NCI-H524 (cell line): ENCODE measurements around the gene DICER1.

Experiments used
- DNase-seq, 2 experiments: peaks; one replicate each; lab custom pipeline; 2025; lab: John Stamatoyannopoulos, UW

The DICER1 gene

DNA sequence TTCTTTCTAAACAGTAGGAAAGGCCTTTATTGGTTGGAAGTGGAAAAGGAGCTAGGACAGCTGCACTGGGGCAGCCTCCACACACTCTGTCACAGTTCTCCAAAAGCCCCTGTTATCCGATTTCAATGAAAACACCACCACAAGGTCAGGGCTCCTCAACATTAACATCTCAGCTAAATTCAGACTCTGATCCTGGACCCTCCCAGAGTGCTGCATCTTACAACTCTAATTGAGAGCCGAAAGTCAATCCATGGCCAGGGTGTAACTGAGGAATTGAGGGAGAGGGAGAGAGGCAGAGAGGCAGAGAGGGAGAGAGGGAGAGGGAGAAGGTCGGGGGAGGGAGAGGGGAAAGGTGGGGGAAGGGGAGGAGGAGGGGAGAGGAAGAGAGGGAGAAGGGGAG lies 32.1 kb downstream of the DICER1 start:
- DNase-seq: no peak

DNA sequence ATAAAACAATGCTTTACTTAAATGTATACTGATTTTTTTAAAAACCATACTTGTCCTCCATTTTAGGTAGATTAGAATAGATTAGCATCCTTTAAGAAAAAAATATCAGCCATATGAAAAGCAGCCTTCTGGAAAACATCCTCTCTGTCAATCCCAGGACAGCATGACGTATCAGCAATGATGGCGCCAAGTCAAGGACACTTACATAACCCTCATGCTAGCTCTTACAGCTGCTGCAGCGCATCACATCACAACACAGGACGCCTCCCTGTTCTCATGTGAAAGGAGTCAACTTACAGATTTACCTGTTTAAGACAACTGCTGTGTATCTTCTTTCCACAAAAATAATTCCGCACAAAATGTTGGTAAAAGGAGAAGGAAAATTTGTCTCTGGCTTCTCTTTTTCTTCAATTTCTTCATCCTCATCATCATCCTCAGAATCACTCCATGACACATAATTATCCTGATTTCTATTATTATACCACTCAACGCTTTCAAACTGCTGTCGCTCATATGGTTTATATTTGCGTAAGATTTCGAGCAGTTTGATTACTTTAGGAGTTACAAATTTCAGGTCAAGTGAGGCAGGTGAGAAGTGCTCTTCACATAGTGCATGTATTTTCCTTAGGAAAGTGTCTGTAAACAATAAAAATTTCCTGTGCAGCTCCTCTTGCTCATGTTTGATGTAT lies 33.3 kb downstream of the DICER1 start:
- peak in 1 of 2 experiments; percentile 71 for DNase-seq

DNA sequence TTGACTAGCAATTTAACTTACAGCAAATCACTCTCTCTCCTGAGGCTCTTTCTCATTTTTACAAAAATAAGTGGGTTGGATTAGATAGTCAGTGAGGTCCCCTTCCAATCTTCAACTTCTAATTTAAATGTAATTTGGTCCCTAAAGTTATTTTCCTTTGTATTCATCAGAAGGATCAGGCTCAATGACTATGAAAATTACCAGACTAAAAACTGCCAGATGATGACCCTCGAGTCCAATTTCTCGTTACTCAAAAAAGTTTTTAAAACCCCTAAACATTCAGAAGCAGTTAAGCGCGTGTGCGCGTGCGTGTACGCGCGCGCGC lies 34.7 kb downstream of the DICER1 start:
- DNase-seq: no peak

- no peak for DNase-seq
Measured at GRCh38 chr14:95121911-95122620, 35.3 kb downstream of the DICER1 start.

- no peak for DNase-seq
Measured at GRCh38 chr14:95119336-95119735, 38.0 kb downstream of the DICER1 start.

DNA sequence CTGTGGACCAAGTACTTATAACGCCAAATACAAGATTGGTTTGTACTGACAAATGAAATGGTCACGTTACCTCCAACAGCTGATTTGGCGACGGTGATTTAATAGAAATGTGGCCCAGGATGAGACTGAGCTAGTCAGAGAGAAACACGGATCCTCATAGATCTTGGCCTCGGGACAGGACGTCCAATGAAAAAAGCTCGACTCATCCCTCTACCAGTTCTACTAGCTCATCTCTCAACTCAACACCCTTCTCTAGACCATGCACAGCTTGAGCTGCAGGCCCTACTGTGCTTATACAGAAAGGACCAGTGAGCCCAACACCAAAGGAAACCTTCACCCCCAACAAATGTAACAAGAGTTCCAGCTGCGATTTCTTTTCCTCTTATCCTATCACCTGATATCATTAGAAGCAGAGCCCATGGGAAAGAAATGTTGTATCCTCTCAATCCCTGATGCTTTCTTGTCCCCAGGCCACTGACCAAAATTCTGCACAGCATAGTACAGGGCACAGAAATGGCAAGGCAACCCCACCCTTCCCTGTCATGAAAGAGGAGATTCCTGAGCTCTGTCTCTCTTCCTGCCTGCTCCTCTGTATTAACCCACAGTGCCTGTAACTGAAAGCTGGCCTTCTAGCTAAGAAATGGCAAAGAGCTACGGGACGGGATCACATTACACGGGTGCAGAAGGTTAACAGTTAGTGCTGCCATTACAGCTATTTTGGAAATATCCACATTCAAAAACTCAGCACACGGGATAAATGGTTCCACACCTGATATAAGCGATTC lies 39.2 kb downstream of the DICER1 start:
- no peak for DNase-seq

GRCh38 chr14:95113476-95113875 lies 43.9 kb downstream of the DICER1 start:
- DNase-seq: no peak

DNA sequence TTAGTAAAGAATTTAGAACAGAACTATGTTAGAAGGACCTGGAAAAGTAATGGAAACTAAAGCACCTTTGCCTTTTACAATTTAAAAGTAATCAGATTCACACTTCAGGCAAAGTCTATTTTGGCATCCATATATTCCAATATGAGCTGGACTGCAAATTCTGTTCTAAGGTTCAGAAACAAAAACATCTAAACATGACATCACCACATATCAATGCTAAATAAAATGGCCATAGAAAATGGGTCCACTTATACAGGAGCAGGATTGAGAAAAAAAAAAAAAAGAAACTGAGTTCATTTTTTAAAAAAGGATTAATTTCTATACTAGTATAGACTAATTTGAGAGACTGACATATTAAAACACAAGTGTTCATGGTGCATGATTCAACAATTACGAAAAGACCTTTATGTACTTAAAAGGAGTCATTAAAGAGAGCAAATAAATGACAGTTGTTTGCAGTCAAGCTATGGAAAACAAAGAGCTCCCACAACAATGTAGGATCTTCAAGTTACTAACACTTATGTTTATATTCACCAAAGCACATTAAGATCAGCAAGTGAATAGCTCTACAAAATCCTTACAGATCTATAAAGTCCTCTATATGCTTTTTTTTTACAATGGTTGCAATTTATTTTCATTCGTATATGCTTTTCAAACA lies 45.7 kb downstream of the DICER1 start:
- no peak for DNase-seq

- DNase-seq: no peak
Measured at GRCh38 chr14:95110178-95110577, 47.2 kb downstream of the DICER1 start.

DNA sequence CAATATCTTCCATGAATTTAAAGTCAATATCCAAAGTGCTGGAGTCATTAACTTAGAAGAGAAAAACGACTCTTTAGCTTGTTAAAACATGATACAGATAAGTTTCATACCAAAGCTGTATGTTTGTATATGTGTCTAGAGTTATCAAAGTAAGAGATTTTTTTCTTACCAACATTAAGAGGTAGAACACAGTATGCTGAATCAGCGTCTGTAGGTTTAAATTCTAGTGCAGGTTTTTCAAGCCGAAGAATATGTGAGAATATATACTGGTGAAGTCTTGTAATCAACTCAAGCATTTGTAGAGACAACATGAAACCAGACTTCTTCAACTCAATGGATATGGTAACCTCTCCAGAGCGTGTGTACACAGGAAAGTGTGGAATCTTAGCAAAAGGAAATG lies 49.6 kb downstream of the DICER1 start:
- no peak for DNase-seq

GRCh38 chr14:95106971-95107370 lies 50.4 kb downstream of the DICER1 start:
- DNase-seq: no peak

DNA sequence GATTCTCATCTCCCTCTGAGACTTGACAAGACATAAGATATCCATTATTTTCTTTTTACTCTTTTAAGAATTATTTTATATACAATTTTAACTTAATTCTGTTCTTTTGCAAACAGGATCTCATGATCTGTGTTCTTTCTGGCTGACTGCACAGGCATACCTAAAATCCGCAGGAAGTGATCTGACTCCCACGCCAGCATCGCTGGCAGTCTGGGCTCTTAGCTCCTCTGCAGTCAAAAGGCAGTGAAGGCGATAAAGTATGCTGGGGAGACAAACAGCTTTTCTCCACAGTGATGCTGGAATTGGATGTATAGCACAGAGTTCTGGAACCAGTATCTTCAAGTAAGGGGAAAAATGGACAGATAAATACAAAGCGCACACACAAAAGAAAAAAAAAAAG lies 52.4 kb downstream of the DICER1 start:
- no peak for DNase-seq

- peak; percentile 89 to 91 for DNase-seq
Measured at GRCh38 chr14:95102680-95103044, 54.7 kb downstream of the DICER1 start.

DNA sequence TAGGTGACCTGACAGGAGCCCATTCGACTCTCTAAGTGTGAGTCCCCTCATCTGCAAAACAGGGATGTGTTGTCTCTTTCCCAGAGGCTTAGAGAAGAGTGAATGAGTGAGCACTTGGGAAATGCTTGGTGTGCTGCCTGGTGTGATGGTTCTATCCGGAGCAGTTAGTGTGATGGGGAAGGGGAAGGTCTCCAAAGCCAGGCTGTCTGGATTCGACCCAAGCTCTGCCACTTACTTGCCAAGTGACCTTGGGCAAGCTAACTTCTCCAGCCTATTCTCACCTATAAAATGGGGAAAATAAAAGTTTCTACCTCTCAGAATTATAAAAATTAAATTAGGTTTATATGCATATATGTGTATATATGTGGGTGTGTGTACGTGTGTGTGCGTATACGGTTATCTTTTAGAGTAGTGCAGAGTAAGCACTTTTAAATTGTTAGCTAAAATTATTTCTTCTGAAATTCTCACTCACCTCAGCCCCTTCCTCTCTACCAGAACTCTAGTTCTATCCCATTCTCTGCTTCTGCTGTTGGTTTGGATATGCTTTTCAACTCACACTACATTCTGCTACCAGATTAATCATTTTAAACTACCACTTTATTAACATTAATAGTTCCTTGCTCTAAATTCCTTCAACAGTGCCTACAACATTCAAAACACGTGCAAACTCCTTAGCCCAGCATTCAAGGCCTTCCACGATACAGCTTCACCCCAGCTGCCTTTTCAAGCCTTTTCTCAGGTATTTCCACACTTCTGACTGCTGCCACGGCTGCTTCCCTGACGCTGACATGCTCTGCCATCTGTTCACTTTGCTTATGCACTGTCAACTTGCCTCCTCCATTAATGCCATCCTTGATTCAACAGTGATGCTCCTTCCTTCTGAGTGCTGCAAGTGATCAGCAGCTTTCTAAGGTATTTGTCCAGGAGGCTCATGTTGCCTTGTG lies 55.3 kb downstream of the DICER1 start:
- DNase-seq: peak; percentile 91 to 95

DNA sequence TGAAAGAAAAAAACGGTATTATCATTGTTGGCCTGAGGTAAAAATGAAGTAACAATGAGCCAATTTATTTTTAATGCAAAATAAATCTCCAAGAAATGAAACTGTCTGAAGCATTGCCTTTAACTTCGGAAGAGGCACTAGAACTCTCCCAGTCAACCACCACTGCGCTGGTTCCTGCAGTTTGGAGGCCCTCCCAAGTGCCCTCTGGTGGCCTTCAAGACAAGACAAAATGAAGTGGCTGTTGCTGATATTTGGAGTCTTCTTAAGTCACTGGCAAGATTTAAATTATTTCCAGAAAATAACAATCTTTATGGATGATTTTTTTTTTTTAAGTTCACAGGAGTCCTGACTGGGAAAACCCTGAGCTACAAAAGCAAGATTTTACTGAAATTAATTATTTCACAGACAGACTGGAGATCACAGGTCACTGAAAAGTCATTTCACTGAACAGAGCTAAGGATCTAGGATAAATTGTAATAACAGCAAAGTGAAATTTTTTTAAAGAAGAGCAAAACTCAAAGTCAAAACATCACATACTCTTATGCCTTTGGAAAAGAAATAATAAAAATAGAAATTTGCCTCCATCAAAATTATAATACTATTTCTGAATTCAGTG lies 58.2 kb downstream of the DICER1 start:
- peak; percentile 63 to 82 for DNase-seq

DNA sequence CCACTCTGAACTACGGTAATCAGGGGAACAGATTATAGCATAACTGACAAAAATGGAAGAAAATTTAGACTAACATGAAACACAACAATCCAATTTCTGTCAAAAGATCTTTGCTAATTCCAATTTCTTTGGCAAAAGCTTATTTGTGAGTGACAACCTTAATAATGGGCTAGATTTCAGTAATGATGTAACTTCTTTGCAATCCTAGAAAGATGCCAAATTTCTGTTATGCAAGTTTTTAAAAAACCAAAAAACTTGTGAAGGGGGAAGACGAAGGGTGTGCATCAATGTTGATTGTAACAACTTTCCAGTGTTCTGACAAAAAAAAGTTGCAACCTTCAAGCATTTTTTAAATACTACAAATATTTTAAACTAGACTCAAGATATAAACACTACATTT lies 59.9 kb downstream of the DICER1 start:
- DNase-seq: no peak

DNA sequence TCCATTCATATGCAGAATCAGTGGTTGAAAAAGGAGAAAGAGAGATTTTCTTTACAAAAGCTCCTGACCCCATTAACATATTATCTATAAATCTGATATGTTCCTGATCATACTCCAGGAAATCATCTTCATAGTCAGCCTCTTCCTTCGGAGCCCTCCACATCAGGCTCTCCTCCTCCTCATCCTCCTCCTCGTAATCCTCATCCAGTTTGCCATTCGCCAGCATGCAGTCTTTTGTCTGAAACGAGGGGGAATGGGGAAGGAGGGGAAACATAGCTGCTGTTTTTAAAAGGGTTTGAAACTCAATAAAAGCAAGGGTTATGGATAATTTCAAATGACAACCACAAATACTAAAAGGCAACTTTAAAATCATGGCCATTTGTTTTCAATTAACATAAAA lies 60.9 kb downstream of the DICER1 start:
- no peak for DNase-seq

DNA sequence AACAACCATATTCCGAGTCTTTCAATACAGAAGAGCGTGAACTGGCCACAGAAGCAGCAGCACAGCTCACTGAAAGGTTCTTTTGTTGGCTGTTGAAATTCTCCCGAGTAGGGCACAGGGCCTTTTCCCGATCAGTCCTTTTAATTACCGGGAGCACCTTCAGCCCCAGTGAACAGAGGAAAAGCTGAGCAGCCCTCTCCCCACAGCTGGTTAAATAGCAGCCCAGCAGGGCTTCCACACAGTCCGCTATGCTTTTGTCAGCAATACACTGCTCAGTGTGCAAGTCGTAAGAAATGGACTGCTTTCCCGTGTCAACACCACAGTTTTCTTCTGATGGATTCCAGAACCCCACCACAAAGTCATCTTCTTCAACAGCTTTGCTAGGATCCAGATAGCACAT lies 61.3 kb downstream of the DICER1 start:
- DNase-seq: no peak

DNA sequence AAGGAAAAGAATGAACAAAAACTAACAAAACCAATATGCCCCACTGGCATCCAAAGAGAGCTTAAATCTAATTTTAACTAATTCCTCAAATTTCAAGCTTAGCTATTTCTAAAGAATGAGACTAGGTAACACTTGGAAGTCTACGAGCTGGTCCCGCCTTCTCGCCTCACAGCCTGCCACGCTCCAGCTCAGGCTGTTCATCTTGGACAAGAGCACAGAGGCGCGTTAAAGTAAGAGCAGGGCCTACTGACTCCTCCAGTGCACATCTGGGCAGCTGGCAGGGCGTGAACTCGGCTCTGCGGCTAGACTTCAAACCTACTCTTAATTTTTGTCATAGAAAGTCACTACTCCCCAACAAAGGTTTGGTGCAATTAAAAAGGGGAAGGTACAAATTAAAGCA lies 64.6 kb downstream of the DICER1 start:
- no peak for DNase-seq

DNA sequence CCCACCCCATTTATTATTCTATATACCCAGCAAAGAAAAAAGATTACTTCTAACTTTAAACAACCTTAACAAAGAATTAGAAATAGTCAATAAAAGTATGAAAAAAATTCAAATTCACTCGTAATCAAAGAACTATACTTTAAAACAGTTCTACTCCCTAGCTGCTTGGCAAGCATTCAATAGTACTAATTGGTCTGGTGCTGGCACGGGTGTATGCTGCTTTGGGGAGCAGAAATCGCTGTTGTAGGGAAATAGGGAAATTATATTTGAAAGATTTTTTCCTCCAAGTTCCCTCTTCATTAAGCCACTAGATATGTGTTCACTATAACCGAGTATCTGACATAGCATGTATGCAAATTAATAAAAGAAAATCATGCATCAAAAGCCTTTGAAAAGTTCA lies 65.7 kb downstream of the DICER1 start:
- no peak for DNase-seq

GRCh38 chr14:95088665-95089064 lies 68.7 kb downstream of the DICER1 start:
- DNase-seq: no peak
